Endothelial cell (in vitro differentiated cells): Measurements from ENCODE around the gene DDX3X. TPM values are rescaled to one million over a fixed set of nuclear protein-coding genes. Genes with fewer than 3 reads are reported as not detected.
"Not testable (repeated sequence)": the region's sequence is repeated elsewhere in the genome, so short reads cannot be mapped to it uniquely, and the experiment has no call there.

Experiments
- DNase-seq: peaks from one replicate; pipeline ENCODE4 v3.0.0; 2021; ENCODE audit warnings: low spot score
- H3K27ac Mint-ChIP-seq: one replicate; pipeline ENCODE4 v1.8.0; 2021; ENCODE audit warnings: mixed read lengths, inconsistent platforms; ENCODE audit not compliant: unreplicated experiment
- H3K27me3 Mint-ChIP-seq: one replicate; pipeline ENCODE4 v1.8.0; 2021; ENCODE audit warnings: mild to moderate bottlenecking, moderate library complexity, mixed read lengths, inconsistent platforms; ENCODE audit not compliant: unreplicated experiment
- H3K36me3 Mint-ChIP-seq: one replicate; pipeline ENCODE4 v1.8.0; 2021; ENCODE audit warnings: mild to moderate bottlenecking, low read depth, mixed read lengths, inconsistent platforms; ENCODE audit not compliant: unreplicated experiment
- H3K4me1 Mint-ChIP-seq: one replicate; pipeline ENCODE4 v1.8.0; 2021; ENCODE audit warnings: mild to moderate bottlenecking, mixed read lengths, inconsistent platforms; ENCODE audit not compliant: unreplicated experiment
- H3K4me3 Mint-ChIP-seq: one replicate; pipeline ENCODE4 v1.8.0; 2021; ENCODE audit warnings: mild to moderate bottlenecking, mixed read lengths, inconsistent platforms; ENCODE audit not compliant: unreplicated experiment
- H3K9me3 Mint-ChIP-seq: one replicate; pipeline ENCODE4 v1.8.0; 2021; ENCODE audit warnings: mixed read lengths, inconsistent platforms; ENCODE audit not compliant: unreplicated experiment
- total RNA-seq: library from RNA; stranded (reverse); fragmentation: NEBNext Ultra II Directional; extraction: Animal tissue kit (Norgen Biotek cat#: 25700); gene quantifications from one replicate; pipeline ENCODE4 v1.2.1, GENCODE V29; 2021; ENCODE audit not compliant: unreplicated experiment
- TF ChIP-seq, protein P1 (sequence below): fragments of 200-600 bp; sonication (generic); IDR thresholded peaks from one replicate; pipeline ENCODE4 v1.5.0; 2021; ENCODE audit warnings: antibody characterized with exemption; ENCODE audit not compliant: unreplicated experiment

DDX3X gene
- total RNA-seq, 1 donor from 2014 or later: 265 TPM

DNA sequence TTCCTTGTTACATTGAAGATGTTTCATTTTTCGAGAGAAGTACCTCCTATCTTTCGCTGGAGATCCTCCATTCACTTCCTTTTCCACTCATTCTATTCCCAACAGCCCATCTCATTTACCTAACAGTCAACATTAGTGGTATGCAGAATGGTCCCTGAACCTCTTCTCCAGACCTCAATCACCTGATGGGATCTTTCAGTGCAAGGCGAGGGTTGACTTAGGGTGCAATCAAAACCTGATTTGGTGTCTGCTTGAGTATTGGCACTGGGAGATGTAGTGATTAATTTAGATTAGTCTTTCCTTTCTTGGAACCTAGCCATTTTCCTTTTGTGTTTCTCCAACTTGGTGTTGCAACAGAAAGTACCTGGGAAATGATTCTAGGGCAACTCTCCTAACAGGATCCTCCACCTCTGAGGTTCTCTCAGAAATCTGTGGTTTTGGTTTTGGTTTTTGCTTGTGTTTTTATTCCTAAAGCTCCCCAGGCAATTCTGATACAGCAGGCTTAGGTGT lies 18.4 kb downstream of the DDX3X start:
- DNase-seq: no peak
- Mint-ChIP-seq H3K4me1 (peaks cover 2% of the 10 kb centered on the region), H3K27ac (no peak overlapping the region), H3K4me3 (no peak overlapping the region), H3K9me3 (no peaks in the 10 kb centered on the region), H3K36me3 (no peaks in the 10 kb centered on the region), H3K27me3 (peaks cover 3% of the 10 kb centered on the region)
- TF ChIP-seq, protein P1, sequence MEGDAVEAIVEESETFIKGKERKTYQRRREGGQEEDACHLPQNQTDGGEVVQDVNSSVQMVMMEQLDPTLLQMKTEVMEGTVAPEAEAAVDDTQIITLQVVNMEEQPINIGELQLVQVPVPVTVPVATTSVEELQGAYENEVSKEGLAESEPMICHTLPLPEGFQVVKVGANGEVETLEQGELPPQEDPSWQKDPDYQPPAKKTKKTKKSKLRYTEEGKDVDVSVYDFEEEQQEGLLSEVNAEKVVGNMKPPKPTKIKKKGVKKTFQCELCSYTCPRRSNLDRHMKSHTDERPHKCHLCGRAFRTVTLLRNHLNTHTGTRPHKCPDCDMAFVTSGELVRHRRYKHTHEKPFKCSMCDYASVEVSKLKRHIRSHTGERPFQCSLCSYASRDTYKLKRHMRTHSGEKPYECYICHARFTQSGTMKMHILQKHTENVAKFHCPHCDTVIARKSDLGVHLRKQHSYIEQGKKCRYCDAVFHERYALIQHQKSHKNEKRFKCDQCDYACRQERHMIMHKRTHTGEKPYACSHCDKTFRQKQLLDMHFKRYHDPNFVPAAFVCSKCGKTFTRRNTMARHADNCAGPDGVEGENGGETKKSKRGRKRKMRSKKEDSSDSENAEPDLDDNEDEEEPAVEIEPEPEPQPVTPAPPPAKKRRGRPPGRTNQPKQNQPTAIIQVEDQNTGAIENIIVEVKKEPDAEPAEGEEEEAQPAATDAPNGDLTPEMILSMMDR: no peak

DNA sequence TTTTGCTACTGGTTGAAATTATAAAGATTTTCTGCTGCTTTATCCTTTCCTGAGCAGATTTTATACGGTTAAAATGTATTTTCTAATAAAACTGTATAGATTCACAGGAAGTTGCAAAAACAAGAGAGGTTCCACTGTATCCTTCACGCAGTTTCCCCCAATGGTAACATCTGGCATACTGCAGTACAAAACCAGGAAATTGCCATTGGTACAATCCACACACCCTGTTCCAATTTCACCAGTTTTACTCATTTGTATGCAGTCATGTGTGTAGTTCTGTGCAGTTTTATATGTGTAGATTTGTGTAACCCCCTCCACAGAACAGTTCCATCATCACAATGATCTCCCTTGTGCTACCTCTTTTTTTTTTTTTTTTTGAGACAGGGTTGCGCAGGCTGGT lies 20.0 kb downstream of the DDX3X start:
- no peak for DNase-seq
- H3K9me3 Mint-ChIP-seq: no peaks in the 10 kb centered on the region

DNA sequence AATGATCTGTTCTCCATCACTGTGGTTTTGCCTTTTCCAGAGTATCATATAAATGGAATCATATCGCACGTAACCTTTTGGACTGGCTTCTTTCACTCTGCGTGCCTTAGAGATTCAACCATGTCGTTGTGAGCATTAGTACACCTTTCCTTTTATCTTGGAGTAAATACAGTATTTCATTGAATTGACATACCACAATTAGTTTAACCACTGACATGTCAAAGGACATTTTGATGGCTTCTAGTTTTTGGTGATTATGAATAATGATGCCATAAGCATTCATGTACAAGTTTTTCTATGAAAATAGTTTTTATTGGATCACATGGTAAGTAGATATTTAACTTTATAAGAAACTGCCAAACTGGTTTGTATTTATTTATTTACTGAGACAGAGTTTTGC lies 35.2 kb downstream of the DDX3X start:
- Mint-ChIP-seq H3K9me3 (no peaks in the 10 kb centered on the region), H3K27me3 (peaks cover 3% of the 10 kb centered on the region), H3K4me3 (no peak overlapping the region), H3K4me1 (no peaks in the 10 kb centered on the region), H3K27ac (no peak overlapping the region), H3K36me3 (no peaks in the 10 kb centered on the region)
- no peak for DNase-seq
- TF ChIP-seq, protein P1: no peak

More for the DNA sequence above, 20.0 kb downstream of the DDX3X start:
- Mint-ChIP-seq H3K4me1 (peaks cover 2% of the 10 kb centered on the region), H3K4me3 (no peak overlapping the region), H3K27ac (no peak overlapping the region), H3K27me3 (peaks cover 3% of the 10 kb centered on the region), H3K36me3 (no peaks in the 10 kb centered on the region)
- TF ChIP-seq, protein P1: no peak

DNA sequence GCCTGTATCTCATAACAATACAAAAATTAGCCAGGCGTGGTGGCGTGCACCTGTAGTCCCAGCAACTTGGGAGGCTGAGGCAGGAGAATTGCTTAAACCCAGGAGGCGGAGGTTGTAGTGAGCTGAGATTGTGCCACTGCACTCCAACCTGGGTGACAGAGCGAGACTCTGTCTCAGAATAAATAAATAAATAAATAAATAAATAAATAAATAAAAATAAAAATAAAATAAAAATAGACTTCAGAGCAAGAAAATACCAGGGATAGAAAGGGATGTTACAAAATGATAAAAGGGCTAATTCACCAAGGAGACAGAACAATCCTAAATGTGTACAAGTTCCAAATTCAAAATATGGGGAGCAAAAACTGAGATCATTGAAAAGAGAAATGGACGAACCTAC lies 37.6 kb downstream of the DDX3X start:
- not testable (repeated sequence) for H3K27ac Mint-ChIP-seq

DNA sequence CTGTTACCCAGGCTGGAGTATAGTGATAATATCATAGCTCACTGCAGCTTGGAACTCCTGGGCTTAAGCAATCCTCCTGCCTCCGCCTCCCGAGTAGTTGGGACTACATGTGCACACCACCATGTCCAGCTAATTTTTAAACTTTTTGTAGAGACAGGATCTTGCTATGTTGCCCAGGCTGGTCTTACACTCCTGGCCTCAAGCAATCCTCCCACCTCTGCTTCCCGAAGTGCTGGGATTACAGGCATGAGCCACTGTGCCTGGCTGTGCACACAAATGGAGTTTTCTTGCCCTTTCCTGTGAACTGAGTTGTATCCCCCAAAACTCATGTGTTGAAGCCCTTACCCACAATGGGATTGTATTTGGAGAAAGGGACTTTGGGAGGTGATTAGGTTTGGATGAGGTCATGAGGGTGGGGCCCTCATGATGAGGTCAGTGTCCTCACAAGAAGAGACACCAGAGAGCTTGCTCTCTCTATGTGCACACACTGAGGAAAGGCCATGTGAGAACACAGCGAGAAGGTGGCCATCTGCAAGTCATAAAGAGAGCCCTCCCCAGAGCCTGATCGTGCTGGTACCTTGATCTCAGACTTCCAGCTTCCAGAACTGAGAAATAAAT lies 40.1 kb downstream of the DDX3X start:
- no peaks in the 10 kb centered on the region for H3K4me1 Mint-ChIP-seq
- TF ChIP-seq, protein P1: no peak
- no peaks in the 10 kb centered on the region for H3K9me3 Mint-ChIP-seq
- H3K27me3 Mint-ChIP-seq: peaks cover 3% of the 10 kb centered on the region
- no peak for DNase-seq
- no peaks in the 10 kb centered on the region for H3K36me3 Mint-ChIP-seq
- no peak overlapping the region for H3K27ac Mint-ChIP-seq
- H3K4me3 Mint-ChIP-seq: no peak overlapping the region

More for the DNA sequence above, 37.6 kb downstream of the DDX3X start:
- not testable (repeated sequence) for H3K4me3 Mint-ChIP-seq, DNase-seq, H3K27me3 Mint-ChIP-seq, H3K4me1 Mint-ChIP-seq, H3K9me3 Mint-ChIP-seq, H3K36me3 Mint-ChIP-seq
